Fibroblast of skin of left quadriceps (primary cell): Measurements from ENCODE around the gene TIPARP.
"Not testable (repeated sequence)": the region's sequence is repeated elsewhere in the genome, so short reads cannot be mapped to it uniquely, and the experiment has no call there.

Source experiments
- DNase-seq, 2 experiments: peaks; one replicate each; pipeline ENCODE4 v3.0.0-alpha.2; 2013; ENCODE audit warnings: low read depth in 2 of 2

Gene TIPARP

DNA sequence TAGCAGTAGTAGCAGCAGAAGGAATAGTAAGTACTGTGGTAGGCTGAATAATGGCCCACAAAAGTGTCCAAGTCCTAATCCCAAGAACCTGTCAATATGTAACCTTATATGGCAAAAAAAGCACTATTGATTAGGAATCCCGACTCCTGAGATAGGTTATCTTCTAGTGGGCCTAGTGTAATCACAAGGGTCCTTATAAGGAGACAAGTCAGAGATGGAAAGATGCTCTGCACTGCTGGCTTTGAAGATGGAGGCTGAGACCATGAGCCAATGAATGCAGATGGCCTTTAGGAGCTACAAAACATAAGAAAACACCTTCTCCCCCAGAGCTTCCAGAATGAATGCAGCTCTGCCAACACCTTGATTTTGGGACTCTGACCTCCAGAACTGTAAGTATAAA lies 36.0 kb downstream of the TIPARP start:
- no peak for DNase-seq

DNA sequence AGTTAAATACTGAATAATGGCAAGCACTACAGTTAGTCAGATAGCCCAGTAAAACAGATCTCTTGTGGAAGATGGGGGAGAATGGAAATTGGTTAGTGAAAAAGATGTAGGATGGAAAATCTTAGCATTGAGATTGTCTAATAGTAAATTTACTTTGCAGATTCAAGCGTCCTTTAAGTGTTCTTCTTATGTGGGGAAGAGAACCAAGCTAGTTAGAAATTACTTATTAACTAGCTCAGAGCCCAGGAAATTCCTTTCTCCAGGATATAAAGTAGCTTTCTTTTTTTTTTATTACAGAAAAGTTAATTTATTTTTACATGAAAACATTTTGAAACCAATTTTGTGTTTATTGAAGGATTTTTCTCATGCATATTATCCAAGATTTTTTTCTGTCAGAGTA lies 36.7 kb downstream of the TIPARP start:
- DNase-seq: no peak

DNA sequence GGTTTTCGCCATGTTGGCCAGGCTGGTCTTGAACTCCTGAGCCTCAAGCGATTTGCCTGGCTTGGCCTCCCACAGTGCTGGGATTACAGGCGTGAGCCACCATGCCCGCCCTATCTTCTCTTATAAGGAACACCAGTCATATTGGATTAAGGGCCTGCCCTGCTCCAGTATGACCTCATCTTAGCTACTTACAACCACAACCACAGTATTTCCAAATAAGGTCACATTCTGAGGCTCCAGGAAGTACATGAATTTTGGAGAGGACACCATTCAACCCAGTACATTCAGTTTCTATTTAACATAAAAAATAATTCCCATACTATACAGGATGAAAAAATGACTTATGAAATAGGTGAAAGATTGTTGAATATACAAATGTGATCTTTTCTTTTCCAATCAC lies 37.6 kb downstream of the TIPARP start:
- not testable (repeated sequence) for DNase-seq

DNA sequence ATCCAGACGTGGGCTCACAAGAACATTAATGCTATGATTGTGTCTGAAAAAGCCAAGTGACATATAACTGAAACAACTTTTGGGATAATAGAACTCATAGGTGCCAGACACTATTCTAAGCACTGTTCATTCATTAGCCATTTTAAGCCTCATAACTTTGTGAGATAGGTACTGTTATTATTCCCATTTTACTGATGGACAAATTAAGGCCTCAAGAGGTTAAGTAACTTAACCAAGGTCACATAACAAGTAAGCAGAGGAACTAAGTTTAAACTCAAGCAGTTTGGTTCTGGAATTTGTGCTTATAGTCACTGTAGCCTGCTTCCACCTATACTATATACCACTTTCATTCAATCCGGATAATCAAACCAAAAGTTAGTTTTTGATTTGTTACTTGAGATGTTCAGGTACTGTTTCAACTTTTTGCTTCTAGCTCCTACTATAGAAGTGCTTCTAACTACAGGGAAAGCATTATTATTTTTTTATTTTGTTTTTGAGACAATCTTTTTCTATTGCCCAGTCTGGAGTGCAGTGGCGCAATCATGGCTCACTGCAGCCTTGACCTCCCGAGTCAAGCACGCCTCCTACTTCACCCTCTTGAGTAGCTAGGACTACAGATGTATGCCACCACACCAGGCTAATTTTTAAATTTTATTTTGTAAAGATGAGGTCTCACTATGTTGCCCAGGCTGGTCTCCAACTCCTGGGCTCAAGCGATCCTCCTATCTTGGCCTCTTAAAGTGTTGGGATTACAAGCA lies 41.9 kb downstream of the TIPARP start:
- no peak for DNase-seq

DNA sequence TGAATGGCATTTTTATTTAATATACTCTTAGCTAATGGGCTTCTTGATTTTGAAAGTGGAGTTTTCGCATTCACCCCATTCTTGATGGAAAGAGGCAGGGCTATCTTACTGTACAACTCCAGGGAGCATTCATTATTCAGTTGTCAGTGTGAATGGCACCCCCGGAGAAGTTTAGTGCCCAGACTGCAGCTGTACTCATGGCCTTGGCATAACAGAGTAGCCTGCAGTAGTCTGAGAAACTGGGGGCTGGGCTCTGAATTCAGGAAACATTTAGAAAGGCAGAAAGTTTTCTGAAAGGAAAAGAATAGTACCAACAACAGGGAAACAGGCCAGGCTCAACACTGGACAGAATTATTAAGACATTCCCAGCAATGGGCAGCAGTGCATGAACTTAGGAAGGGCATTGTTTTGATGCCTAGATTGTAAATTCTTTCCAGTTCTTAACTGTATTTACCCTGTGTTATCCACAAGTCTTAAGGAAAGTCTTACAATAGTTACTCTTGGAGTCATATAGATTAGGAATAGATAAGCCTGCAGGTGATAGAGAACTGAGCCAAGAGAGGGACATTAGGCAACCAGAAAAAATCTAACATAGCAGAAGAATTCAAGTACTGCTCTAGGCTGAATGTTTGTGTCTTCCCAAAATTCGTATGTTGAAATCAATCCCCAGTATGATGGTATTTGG lies 44.4 kb downstream of the TIPARP start:
- DNase-seq: no peak

DNA sequence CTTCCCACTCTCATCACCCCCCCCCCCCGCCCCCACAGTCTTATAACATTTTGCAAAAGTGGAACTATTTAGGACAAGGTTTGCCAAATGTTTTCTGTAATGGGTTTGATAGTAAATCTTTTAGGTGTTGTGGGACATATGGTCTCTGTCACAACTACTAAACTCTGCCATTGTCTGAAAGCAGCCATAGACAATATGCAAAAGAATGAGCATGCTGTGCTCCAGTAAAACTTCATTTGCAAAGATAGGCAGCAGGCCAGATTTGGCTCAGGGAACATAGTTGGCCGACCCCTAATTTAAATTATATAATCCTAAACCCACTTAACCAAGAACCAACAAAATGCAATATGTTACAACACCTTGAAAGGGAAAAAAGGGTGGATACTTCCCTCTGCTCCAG lies 46.4 kb downstream of the TIPARP start:
- DNase-seq: no peak

DNA sequence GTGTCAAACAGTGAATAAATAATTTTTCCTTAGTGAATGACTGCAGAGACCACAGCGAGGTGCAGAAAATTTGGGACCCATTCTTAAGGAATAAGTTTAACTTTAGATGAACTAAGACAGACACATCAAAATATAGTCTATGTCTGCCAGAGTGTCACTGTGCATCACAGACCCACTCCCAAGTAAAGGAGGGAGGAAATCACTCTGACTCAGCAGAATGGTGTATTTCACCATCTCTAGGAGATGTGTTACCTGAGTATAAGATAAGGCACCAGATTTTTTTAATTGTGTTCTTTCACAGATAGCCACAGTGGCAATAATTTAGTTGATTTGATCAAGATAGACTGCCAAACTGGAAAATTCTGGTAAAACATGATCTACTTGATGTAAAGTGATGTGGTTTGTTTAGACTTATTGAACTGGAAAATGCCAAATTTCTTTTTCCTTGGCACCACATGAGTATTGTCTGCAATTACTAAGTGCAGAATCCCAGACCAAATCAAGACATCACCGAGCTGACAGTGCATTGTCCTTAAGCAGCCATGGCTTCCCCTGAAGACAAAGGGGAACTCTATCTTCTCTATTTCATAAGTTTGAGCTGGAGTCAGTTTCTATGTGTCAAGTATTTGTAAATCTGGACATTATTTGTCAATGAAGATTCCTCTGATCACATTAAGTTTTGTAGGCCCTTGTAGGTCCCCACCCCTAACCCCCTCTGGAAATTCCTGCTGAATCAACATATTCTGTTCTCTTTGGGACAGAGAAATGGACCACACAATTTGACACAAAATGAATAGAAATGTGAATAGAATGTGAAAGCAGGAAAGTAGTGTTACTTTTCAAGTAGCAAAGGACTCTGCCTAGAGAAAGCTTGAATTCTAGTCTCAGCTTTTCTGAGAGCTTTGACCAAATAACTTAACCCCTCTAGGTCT lies 47.6 kb downstream of the TIPARP start:
- no peak for DNase-seq

DNA sequence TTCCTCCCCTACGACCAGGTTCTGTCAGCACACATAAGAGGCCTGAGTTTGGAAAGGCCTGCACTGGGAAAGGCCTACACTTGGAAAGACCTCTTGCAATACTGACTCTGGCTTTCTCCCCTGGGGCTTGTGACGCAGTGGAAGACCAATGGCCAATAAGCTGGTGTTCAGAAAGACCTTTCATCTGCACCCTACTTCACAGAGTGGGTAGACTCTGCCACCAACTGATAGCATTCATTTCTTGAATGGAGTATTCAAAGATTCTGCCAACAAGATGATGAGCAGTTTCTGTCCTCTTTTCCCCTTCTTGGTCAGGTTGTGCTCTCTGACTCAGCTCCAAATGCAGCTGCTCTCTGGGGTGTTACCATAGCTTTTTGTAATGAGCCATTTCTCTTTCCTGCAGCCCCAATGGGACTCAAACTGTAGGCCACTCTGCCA lies 48.8 kb downstream of the TIPARP start:
- peak in 1 of 2 experiments; percentile 4 for DNase-seq

DNA sequence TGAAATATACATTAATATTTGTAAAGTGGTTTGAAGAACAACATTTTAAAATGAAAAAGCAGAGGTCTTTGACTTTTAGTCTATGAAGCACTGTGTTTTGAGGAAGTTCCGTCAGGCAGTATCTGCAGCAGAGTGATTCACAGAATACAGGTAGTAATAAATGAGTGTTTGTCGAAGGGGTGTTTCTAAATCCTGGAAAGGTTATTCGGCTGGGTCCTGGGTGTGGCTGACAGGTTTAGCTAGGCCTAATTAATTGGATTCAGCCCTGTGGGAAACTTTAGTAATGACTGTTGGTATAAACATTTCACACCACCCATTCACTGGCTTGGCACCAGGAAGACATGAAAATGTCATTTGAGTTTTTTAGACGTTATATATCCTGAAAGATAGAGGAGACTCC lies 51.3 kb downstream of the TIPARP start:
- no peak for DNase-seq

DNA sequence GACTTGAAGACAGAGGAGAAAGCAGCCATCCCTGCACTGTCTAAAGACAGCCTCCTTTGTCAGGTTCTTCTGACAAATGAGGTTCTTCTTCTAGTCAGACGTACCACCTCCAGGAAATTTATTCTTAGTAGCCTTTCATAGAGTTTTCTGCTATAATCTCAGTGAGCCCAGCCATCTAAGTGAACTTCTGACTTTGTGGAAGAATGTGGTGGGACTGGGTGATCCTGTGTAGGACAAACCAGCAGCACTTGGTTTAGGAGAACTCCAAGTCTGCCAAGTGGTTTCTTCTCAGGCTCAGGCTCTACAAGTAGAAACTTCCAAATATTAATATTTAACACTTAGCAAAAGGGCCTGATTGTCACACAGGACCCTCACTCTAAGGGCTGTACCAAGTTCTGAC lies 52.1 kb downstream of the TIPARP start:
- DNase-seq: no peak

DNA sequence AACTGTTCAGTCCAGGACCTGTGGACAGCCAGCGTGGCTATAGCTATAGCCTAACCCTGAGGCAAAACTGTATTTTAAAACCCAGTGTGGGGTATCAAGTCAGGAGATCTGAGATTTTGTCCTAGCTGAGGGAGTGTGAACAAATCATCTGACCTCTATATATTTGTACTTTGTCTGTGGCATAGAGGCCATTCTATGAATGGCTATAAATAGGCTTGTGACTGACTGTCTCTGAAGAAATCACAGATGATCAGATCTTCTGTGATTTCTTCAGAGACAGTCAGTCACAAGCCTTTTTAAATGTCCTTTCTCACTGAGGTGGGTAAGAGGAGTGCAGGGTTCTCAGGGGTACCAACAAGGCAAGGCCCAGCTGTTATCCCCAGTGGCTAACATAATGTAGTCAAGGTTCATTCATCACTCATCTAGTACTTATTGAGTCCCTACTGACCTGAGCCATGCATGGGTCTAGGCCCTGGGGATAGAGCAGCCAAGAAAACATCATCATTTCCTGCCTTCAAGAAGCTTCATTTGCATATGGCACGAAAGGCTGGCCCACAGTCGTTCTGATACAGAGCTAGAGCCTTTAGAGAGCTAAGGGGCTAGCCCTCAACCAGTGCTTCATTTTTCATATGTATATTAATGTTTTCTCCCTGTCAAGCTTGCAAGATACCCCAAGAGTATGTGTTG lies 53.3 kb downstream of the TIPARP start:
- no peak for DNase-seq

DNA sequence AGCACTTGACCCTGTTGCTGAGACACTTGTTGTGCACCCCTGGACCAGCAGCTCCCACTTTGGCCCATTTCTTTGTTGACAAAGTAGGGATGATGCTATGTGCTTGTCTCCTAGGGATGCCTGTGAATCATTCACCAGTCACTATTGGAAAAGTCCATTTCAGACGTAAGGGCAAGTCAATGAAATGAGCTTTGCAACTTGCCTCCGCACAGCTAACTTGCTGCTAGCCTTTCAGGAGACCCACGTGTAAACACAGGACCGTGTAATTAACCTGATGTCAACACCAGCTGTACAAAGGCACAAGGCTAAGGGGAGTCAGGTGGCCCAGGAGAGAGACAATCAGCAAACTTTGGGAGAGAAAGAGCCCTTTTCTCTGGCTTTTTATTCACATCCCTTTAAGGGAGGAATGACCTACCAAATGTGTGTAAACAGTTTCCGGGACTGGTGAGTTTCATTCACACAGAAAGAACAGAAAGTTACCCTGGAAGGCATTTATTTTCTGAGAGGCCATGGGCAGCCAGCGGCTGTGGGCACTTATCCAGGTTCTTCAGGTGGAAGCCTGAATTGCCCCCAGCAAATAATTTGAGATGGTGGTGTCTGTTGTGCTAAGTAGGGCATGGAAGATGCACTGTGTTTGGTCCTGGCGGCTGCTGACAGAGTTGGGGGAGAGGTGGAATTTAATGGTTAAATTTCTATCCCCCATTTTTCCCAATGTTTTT lies 54.0 kb downstream of the TIPARP start:
- no peak for DNase-seq

DNA sequence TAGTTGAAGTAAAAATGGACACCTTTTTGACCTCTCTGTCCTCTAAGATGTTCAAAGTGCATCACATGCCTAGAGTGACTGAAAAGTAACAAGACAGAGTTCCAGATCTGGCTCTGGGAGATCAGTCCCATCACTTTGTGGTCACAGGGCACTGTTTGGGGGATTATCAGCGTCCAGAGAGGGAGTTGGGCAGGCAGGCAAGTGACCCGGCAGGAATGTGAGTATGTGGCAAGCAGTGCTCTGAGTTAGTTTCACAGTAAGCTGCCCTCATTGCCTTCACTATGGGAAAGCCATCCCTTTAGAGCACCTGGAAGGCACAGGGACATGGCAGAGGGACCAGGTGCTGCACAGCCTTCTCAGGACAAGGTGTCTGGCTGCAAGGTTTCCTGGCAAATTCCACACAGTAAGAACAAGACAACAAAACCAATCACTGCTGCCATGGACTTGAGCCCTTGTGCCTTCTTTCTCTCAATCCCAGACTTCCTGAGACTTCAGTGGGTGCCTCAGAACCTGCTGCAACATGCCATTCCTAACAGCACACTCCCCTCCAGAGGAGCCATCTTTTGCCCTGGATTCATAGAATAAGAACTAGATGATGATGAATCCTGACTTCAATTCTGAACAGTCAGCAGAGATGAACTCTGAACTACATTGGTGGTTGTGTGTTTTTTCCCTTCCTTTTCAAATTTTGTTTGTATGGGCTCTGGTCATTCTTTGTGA lies 55.2 kb downstream of the TIPARP start:
- DNase-seq: no peak

DNA sequence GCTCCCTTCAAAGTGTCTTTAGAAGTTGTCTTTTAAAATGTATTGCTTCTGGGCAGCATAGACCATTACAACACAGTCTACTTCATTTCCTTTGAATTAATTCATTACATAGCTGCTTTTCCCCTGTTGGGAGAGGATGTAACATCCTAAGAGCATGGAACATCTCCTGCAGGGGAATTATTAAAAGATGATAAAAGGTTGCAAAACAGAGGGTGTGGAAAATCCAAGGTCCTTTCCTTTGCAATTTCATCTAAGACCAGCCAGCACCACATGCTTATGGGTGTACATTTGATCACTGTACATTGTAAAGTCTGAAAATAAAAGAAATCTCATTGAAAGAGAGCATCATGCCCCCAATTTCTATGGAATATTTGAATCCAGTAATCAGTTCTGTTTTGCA lies 57.4 kb downstream of the TIPARP start:
- no peak for DNase-seq

DNA sequence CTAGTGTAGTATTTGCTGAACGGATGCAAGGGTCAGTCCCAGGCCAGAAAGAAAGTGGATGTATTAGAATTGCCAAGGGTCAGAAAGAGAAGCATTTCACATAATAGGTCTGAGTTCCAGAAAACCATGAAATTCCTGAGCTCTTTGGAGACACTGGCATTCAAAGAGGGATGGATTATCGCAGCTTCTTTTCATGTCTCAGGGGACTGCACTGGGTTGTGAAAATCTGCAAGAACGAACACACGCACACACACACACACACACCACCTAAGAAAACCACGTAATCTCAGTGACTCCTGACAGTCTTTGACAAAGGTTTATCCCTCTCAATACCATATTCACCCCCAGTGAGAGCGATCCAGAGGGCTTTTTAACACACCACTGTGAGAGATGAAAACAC lies 57.9 kb downstream of the TIPARP start:
- no peak for DNase-seq

DNA sequence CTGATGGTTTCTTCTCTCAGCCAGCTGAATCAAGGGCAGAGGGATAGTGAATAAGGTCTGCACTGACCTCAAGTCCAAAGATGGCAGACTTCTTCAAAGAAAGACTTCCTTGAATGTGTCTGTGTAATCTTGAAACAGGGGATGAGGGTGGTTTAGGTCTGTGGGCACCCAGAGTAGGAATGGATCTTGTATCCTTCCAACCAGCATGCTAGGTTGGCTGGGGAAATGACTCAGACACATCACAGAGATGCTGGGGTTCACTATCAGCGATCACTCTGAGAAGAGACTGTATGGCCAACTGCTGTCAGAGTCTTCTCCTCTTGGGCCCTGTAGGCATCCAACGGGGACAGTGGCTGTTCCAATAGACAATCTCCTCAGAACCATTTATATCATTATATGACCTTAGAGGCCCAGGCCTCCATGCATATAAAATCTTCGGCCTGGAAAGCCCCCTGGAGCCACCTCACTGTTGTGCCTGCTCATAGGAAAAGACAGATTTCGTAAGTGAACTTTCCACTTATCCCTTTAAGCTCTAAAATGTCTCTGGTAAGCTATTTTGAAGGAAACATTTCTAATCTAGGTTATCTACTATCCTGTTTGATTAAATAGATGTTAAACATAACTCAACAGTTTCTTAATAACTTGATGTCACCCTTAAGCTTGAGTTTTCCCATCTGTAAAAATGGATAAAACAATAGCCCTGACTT lies 58.5 kb downstream of the TIPARP start:
- DNase-seq: no peak

DNA sequence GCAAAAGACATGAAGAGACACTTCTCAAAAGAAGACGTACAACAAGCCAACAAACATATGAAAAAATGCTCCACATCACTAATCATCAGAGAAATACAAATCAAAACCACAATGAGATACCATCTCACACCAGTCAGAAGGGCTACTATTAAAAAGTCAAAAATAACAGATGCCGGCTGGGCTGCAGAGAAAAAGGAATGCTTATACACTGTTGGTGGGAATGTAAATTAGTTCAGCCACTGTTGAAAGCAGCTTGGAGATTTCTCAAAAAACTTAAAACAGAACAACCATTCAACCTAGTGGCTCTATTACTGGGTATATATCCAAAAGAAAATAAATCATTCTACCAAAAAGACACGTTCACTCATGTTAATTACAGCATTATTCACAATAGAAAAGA lies 60.3 kb downstream of the TIPARP start:
- peak; percentile 59 to 67 for DNase-seq

DNA sequence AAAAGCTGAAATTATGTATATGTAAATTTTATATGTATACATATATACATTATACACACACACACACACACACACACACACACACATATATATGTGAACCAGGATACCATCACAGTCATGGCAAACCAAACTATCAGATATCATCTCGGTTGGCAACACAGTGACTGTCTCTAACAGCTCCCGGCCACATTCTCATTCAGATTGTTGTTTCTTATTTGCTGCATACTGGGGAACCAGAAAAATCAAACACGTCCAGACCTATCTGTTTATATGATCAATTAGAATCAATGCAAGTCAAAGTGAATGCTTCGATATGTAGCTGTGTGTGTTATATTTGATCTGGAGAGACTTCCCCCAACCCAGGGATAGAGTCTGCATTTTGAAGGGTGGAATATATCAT lies 61.1 kb downstream of the TIPARP start:
- no peak for DNase-seq

DNA sequence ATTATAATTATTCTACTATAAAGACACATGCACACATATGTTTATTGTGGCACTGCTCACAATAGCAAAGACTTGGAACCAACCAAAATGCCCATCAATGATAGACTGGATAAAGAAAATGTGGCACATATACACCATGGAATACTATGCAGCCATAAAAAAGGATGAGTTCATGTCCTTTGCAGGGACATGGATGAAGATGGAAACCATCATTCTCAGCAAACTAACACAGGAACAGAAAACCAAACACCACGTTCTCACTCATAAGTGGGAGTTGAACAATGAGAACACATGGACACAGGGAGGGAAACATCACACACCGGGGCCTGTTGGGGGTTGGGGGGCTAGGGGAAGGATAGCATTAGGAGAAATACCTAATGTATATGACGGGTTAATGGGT lies 62.7 kb downstream of the TIPARP start:
- not testable (repeated sequence) for DNase-seq

DNA sequence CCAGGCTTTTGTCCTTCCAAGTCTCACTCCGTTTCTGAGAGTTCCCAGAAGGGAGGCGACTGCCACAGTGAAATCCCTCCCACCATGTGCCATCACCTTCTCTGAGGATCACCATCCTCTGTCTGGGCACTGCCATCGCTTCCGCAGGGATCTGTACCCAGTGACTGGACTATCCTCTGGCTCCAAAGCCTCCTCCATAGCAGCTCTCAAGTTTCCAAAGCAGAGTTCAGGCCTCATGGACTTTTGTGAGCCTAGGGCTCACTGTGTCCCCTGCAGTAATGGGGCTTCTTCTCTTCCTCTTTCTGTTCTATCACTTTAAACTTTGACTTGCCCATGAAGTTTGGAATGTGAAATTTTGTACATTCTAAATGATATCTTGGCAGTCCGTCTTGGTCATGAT lies 63.9 kb downstream of the TIPARP start:
- DNase-seq: no peak
